Bronchial epithelial cell (primary cell): Measurements from ENCODE around the gene TICRR. TPM values are rescaled to one million over a fixed set of nuclear protein-coding genes. Genes with fewer than 3 reads are reported as not detected.

Experiments
- DNase-seq: peaks from one replicate; pipeline ENCODE4 v3.0.0-alpha.2; 2010; ENCODE audit warnings: low read depth
- FAIRE-seq: peaks from 2 replicates; lab custom pipeline; 2011; peaks lifted over from hg19 to GRCh38; lab: Jason Lieb, UNC
- H3K27me3 ChIP-seq: 2 replicates; pipeline ENCODE4 v1.5.1; 2011; ENCODE audit warnings: low read length; ENCODE audit not compliant: control insufficient read depth, insufficient read depth
- H3K36me3 ChIP-seq: 2 replicates; pipeline ENCODE4 v1.5.1; 2011; ENCODE audit warnings: low read length; ENCODE audit not compliant: control insufficient read depth, insufficient read depth
- H3K4me3 ChIP-seq: 2 replicates; pipeline ENCODE4 v1.5.1; 2011; ENCODE audit warnings: mild to moderate bottlenecking, low read depth, low read length, control low read depth
- total RNA-seq: library from RNA; depleted of rRNA; stranded (reverse); fragments of >200 nt; gene quantifications from 2 replicates; pipeline ENCODE4 v1.2.1, GENCODE V29; 2014
- TF ChIP-seq, protein P1 (sequence below): IDR thresholded peaks from 2 replicates; pipeline ENCODE4 v1.5.1; 2011; ENCODE audit warnings: mild to moderate bottlenecking, moderate library complexity, low read length, control low read depth, inconsistent platforms; ENCODE audit not compliant: insufficient read depth, severe bottlenecking

Gene TICRR
- total RNA-seq, 1 donor from 2014 or later, result 0.26 TPM

DNA sequence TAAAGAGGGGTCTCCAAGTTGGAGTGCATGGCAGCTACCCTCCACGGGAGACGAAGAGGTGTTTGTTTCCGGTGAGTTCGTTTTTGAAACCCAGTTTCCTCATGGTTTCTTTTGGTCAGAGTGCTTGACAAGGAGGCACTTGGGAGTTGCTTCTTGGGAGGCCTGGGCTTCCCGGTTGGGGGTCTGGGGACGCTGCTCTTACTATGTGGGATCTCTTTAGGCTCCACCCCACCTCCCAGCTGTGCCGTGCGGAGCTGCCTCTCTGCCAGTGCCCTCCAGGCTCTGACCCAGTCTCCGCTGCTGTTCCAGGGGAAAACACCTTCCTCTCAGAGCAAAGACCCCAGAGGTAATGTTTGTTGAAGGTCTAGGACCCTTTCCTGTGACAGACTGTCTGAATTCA lies 50.4 kb downstream of the TICRR start:
- no peak for FAIRE-seq
- DNase-seq, result no peak
- no peak overlapping the region for H3K4me3 ChIP-seq
- peaks cover 20% of the 10 kb centered on the region for H3K36me3 ChIP-seq
- TF ChIP-seq, protein P1, sequence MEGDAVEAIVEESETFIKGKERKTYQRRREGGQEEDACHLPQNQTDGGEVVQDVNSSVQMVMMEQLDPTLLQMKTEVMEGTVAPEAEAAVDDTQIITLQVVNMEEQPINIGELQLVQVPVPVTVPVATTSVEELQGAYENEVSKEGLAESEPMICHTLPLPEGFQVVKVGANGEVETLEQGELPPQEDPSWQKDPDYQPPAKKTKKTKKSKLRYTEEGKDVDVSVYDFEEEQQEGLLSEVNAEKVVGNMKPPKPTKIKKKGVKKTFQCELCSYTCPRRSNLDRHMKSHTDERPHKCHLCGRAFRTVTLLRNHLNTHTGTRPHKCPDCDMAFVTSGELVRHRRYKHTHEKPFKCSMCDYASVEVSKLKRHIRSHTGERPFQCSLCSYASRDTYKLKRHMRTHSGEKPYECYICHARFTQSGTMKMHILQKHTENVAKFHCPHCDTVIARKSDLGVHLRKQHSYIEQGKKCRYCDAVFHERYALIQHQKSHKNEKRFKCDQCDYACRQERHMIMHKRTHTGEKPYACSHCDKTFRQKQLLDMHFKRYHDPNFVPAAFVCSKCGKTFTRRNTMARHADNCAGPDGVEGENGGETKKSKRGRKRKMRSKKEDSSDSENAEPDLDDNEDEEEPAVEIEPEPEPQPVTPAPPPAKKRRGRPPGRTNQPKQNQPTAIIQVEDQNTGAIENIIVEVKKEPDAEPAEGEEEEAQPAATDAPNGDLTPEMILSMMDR, result no peak
- H3K27me3 ChIP-seq, result no peaks in the 10 kb centered on the region

DNA sequence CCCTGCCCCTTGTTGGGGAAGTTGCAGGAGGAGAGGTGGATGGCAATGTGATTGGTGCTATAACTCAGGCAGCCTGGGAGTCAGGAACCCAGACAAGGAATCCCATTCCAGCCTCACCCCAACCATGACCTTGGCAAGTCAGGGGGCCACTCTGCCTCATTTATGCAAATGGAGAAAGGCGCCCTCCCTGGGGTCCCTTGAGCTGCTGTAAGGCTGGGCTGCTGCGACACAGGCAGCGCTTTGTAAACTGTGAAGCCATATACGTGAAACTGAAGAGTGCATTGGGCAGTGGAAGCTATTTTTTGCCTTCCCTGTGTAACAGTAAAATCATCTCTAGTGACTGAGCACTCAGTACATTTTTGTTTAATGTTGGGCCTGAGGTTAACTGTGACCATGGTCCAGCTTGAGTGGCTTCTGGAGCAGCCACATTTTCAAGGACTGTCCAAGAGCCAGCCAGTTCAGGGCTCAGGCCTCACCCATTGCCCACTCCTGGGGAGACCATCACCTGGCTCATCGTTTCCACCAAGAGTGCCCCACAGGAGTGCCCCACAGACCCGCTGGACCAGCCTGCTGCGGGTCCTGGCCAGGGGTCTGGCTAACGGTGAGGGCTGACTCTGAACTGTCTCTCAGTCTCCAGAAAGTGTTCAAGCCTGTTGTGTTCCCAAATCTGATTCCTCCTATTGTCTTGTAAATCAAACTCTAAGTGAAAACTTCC lies 52.1 kb downstream of the TICRR start:
- H3K36me3 ChIP-seq, result peaks cover 17% of the 10 kb centered on the region
- DNase-seq, result no peak
- H3K4me3 ChIP-seq, result no peak overlapping the region
- TF ChIP-seq, protein P1, result no peak
- no peak for FAIRE-seq
- no peaks in the 10 kb centered on the region for H3K27me3 ChIP-seq

DNA sequence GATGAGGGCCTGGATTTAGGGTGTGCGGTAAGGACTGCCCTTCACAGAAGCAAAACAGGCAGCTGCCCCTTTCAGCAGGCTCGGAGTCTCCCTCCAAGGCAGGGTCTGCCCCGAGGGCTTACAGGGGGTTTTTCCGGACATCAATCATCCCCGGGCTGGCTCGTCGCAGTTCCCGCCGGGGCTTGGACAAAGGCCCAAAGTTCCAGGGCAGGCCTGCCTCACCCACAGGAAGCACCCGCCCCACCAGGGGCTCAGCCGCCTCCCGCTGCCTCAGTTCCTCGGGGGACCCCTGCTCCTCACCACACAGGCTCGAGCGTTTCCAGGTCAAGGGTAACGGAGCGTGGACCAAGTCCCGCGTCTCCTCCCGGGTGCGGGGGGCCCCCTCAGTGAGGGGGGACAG lies 53.0 kb downstream of the TICRR start:
- H3K36me3 ChIP-seq, result peaks cover 15% of the 10 kb centered on the region
- DNase-seq, result no peak
- FAIRE-seq, result no peak

DNA sequence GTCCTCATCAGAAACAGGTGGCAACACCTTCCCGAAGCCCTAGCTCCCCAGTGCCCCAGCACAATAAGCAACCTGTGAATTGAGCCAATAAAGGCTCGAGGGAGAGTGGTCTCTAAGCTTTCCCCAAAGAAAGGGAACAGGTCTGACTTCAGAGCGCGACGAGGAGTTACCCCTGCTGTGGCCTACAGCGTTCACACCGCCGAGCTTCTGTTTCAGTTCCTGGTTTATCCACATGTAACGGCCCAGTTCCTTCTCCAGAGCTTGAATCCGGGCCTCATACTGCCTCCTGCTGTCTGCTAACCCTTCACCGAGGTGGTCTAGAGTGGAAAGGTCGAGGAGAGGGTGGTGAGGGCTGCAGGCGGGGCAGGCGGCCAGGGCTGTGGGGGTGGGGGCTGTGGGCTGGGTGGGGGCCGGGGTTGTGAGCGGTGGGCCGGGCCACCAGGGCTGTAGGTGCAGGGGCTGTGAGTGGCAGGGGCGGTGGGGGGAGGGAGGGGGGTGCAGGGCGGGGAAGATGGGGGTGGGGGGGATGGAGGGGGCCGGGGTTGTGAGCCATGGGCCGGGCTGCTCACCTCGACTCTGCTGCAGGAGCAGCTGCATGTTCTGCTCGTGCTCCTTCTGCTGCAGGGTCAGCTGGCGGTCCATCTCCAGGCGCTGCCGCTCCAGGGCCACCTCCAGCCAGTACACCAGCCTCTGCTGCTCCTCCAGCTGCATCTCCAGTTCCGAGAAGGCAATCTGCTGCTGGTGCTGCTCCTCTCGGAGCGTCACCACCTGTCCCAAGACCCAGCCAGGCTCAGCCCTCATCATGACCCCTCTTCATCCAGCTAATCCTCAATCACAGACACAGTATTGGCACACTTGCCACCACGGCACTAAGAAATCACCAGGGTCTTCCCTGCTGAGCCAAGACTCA lies 53.8 kb downstream of the TICRR start:
- H3K36me3 ChIP-seq, result peaks cover 14% of the 10 kb centered on the region

More for the DNA sequence above, 53.0 kb downstream of the TICRR start:
- Histone ChIP-seq H3K4me3 (no peak overlapping the region), H3K27me3 (no peaks in the 10 kb centered on the region)
- TF ChIP-seq, protein P1, result no peak

DNA sequence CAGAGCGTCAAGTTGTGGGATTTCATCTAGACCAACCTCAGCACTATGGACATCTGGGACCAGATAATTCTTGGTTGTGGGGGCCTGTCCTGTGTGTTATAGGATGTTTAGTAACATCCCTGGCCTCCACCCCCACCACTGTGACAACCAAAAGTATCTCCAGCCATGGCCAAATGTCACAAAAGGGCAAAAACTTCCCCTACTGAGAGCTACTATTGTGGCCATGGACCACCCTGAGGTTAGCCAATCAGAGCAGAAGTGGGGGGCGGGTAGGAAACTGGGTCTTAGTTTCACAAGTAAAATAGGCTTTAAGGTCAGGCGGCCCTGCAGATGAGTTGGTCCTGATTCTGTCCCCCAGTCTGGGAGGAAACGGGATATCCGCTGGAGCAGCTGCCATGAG lies 54.6 kb downstream of the TICRR start:
- TF ChIP-seq, protein P1, result no peak
- FAIRE-seq (no peak), DNase-seq (no peak)
- peaks cover 9% of the 10 kb centered on the region for H3K36me3 ChIP-seq
- no peak overlapping the region for H3K4me3 ChIP-seq
- H3K27me3 ChIP-seq, result no peaks in the 10 kb centered on the region

More for the DNA sequence above, 53.8 kb downstream of the TICRR start:
- DNase-seq, result no peak
- Histone ChIP-seq H3K4me3 (no peak overlapping the region), H3K27me3 (no peaks in the 10 kb centered on the region)
- peak; percentile 82 for FAIRE-seq
- TF ChIP-seq, protein P1, result no peak
